Mucosa of descending colon (tissue), 3 donors: ENCODE measurements around the gene CRADD. TPM values are rescaled to one million over a fixed set of nuclear protein-coding genes. Genes with fewer than 3 reads are reported as not detected.
A peak's percentile ranks its signal among the peaks of the same experiment; 100 is the strongest.

Experiments used
- ATAC-seq: fragments of 200-7000 bp; cut with Tn5 transposase; one replicate; pipeline ENCODE4 v1.9.1; 2020; ENCODE audit warnings: mild to moderate bottlenecking, moderate library complexity
- DNase-seq, 3 donors: peaks; one replicate each; pipeline ENCODE4 v3.0.0-alpha.2; 2020
- H3K36me3 ChIP-seq: fragments of 200-600 bp; one replicate; pipeline ENCODE4 v1.8.0; 2021; ENCODE audit warnings: low read depth, mild to moderate bottlenecking
- H3K4me1 ChIP-seq: fragments of 200-600 bp; one replicate; pipeline ENCODE4 v1.8.0; 2021; ENCODE audit warnings: low read depth, mild to moderate bottlenecking
- H3K4me3 ChIP-seq: fragments of 200-600 bp; one replicate; pipeline ENCODE4 v1.8.0; 2021; ENCODE audit warnings: mild to moderate bottlenecking
- H3K9me3 ChIP-seq: fragments of 200-600 bp; one replicate; pipeline ENCODE4 v1.8.0; 2021; ENCODE audit warnings: mild to moderate bottlenecking
- CTCF ChIP-seq: fragments of 200-600 bp; IDR thresholded peaks from one replicate; pipeline ENCODE4 v1.8.0; 2022; ENCODE audit warnings: antibody characterized with exemption, mild to moderate bottlenecking
- intact Hi-C, 2 donors: fragments of 100-400 bp; cut with DNase I in 1 of 2; cut with micrococcal nuclease in 1 of 2; formaldehyde crosslinking; loops; one replicate each; pipeline versions ENCODE4 v1.11.0 to v1.11.1; 2022; cut with DNase I, micrococcal nuclease
- total RNA-seq, 3 donors: library from RNA; stranded (reverse); fragmentation: NEBNext Ultra II Directional in 2 of 3; extraction: Animal tissue kit (Norgen Biotek cat#: 25700) in 2 of 3; gene quantifications; one replicate each; pipeline versions ENCODE4 v1.2.1 to v1.2.4, GENCODE V29; 2021 to 2023
- donor health status: DM: no; HTN: no; CAD: no; lungs with moderate emphysema.
- donor health status: DM: no; HTN: no; CAD: no.
- donor health status: DM: no; HTN: yes; CAD: no.

CRADD gene
- total RNA-seq, 3 donors from 2014 or later: 18.4 to 27.9 (median 22.7) TPM

- intact Hi-C loops: no loop called here
- Histone ChIP-seq H3K4me3 (no peak overlapping the region), H3K36me3 (no peaks in the 10 kb centered on the region), H3K4me1 (no peaks in the 10 kb centered on the region), H3K9me3 (no peaks in the 10 kb centered on the region)
- ATAC-seq: no peak
- no peak for DNase-seq
- no peak for TF ChIP-seq CTCF
Observed at GRCh38 chr12:93829016-93829415, 151.8 kb downstream of the CRADD start.

- Histone ChIP-seq H3K36me3 (no peaks in the 10 kb centered on the region), H3K4me3 (no peak overlapping the region), H3K4me1 (no peaks in the 10 kb centered on the region), H3K9me3 (no peaks in the 10 kb centered on the region)
- ATAC-seq: no peak
- TF ChIP-seq CTCF: no peak
- DNase-seq: no peak
- intact Hi-C loops: no loop called here
Observed at GRCh38 chr12:93831374-93831773, 154.2 kb downstream of the CRADD start.

GRCh38 chr12:93832131-93832530, 155.0 kb downstream of the CRADD start:
- no peak overlapping the region for H3K4me3 ChIP-seq
- H3K9me3 ChIP-seq: no peaks in the 10 kb centered on the region
- intact Hi-C loops: no loop called here
- no peaks in the 10 kb centered on the region for H3K36me3 ChIP-seq
- DNase-seq (no peak), ATAC-seq (no peak)
- H3K4me1 ChIP-seq: no peaks in the 10 kb centered on the region
- TF ChIP-seq CTCF: no peak

- H3K4me1 ChIP-seq: no peaks in the 10 kb centered on the region
Observed at GRCh38 chr12:93833946-93834345, 156.8 kb downstream of the CRADD start.

GRCh38 chr12:93836620-93837260, 159.6 kb downstream of the CRADD start:
- no peak overlapping the region for H3K4me3 ChIP-seq
- intact Hi-C loops: no loop called here
- no peaks in the 10 kb centered on the region for H3K36me3 ChIP-seq
- H3K9me3 ChIP-seq: no peaks in the 10 kb centered on the region
- no peak for TF ChIP-seq CTCF
- no peaks in the 10 kb centered on the region for H3K4me1 ChIP-seq
- DNase-seq: no peak
- no peak for ATAC-seq

More at GRCh38 chr12:93833946-93834345, 156.8 kb downstream of the CRADD start:
- intact Hi-C loops: no loop called here
- DNase-seq (no peak), ATAC-seq (no peak)
- H3K36me3 ChIP-seq: no peaks in the 10 kb centered on the region
- no peak for TF ChIP-seq CTCF
- H3K9me3 ChIP-seq: no peaks in the 10 kb centered on the region
- H3K4me3 ChIP-seq: no peak overlapping the region

GRCh38 chr12:93838193-93838592, 161.0 kb downstream of the CRADD start:
- intact Hi-C loops: no loop called here
- Histone ChIP-seq H3K4me3 (no peak overlapping the region), H3K36me3 (no peaks in the 10 kb centered on the region), H3K9me3 (no peaks in the 10 kb centered on the region), H3K4me1 (no peaks in the 10 kb centered on the region)
- peak; percentile 36 for ATAC-seq
- no peak for DNase-seq
- no peak for TF ChIP-seq CTCF
